ENCODE measurements around the gene OR2V2.
A peak's percentile ranks its signal among the peaks of the same experiment; 100 is the strongest.
"Not testable (repeated sequence)": the region's sequence is repeated elsewhere in the genome, so short reads cannot be mapped to it uniquely, and the experiment has no call there.

OR2V2 gene

GRCh38 chr5:181169459-181170236, 22.3 kb downstream of the OR2V2 start:
- peak; percentile 54 to 77 for DNase-seq (ENCODE audit: low read depth in 2 of 2)

- no peak for DNase-seq (ENCODE audit: low read depth in 2 of 2)
Measured at GRCh38 chr5:181170237-181170825, 22.9 kb downstream of the OR2V2 start.

GRCh38 chr5:181170996-181171395, 23.6 kb downstream of the OR2V2 start:
- DNase-seq (ENCODE audit: low read depth in 2 of 2) = no peak

GRCh38 chr5:181171782-181172181, 24.4 kb downstream of the OR2V2 start:
- no peak for DNase-seq (ENCODE audit: low read depth in 2 of 2)

GRCh38 chr5:181173027-181173419, 25.6 kb downstream of the OR2V2 start:
- peak in 1 of 2 donors; percentile 77 for DNase-seq (ENCODE audit: low read depth in 2 of 2)

DNA sequence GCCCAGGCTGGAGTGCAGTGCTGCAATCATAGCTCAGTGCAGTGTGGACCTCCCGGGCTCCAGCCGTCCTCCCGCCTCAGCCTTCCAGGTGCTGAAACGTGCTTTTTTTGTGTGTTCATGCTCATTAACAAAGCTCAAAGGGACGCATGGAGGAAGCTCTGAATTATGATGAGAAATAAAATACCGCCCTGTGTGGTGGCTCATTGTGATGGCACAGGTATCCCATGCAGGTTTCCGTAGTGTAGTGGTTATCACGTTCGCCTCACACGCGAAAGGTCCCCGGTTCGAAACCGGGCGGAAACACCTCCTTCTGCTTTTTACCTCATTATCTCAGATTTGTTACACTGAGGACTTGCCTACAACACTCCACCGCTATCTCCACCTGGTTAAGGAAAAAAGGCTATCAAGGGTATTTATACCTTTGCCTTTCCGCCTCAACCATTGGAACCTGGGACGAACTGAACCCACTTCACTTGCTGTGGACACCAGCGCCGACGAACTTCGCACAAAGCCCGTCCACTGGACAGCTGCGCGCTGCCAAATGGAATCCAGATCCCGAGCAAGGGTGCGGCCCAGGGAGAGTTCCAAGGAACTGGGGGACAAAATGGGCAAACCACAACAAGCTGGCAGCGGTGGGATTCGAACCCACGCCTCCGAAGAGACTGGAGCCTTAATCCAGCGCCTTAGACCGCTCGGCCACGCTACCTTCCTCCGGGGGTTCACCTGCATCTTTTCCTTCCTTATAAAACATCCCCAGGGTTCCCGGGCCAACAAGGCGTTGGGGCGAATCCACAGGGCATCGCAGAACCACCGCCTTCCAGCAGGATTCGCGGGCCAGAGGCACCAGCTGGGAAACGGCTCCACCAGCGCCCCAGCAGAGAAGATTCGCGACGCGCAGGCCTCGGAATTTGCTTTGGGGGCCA, 26.3 kb downstream of the OR2V2 start:
- peak in 1 of 2 donors; percentile 68 for DNase-seq (ENCODE audit: low read depth in 2 of 2)

DNA sequence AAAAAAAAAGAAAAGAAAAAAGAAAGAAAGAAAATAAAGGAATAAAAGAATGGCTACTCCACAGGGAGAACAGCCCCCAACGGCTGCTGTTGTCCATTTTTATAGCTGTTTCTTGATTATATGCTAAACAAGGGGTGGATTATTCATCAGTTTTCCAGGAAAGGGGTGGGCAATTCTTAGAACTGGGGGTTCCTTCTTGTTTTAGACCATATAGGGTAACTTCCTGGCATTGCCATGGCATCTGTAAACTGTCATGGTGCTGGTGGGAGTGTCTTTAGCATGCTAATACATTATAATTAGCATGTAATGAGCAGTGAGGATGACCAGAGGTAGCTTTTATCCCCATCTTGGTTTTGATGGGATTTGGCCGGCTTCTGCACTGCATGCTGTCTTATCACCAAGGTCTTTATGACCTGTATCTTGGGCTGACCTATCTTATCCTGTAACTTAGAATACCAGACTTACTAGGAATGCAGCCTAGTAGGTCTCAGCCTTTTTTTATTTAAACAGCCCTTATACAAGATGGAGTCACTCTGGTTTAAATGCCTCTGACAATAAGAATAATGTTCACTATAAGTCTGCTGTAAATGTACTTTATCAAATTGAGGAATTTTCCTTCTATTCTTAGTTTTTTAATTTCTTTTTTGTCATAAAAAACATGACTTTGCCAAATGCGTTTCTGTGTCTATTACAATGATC, 29.0 kb downstream of the OR2V2 start:
- no peak for DNase-seq (ENCODE audit: low read depth in 2 of 2)

DNA sequence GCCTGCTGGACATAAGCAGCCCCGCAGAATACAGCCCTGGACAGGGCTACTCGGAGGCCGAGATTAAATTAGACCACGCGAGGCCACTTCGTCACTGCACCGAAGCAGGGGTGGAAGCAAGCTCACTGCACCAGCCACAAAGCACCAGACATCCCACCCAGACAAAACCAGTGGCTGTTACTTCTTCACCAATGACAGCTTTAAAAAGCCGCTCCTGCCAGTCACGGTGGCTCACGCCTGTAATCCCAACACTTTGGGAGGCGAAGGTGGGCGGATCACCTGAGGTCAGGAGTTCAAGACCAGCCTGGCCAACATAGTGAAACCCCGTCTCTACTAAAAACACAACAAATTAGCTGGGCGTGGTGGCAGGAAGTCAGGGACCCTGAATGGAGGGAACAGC, 30.2 kb downstream of the OR2V2 start:
- not testable (repeated sequence) for DNase-seq (ENCODE audit: low read depth in 2 of 2)

DNA sequence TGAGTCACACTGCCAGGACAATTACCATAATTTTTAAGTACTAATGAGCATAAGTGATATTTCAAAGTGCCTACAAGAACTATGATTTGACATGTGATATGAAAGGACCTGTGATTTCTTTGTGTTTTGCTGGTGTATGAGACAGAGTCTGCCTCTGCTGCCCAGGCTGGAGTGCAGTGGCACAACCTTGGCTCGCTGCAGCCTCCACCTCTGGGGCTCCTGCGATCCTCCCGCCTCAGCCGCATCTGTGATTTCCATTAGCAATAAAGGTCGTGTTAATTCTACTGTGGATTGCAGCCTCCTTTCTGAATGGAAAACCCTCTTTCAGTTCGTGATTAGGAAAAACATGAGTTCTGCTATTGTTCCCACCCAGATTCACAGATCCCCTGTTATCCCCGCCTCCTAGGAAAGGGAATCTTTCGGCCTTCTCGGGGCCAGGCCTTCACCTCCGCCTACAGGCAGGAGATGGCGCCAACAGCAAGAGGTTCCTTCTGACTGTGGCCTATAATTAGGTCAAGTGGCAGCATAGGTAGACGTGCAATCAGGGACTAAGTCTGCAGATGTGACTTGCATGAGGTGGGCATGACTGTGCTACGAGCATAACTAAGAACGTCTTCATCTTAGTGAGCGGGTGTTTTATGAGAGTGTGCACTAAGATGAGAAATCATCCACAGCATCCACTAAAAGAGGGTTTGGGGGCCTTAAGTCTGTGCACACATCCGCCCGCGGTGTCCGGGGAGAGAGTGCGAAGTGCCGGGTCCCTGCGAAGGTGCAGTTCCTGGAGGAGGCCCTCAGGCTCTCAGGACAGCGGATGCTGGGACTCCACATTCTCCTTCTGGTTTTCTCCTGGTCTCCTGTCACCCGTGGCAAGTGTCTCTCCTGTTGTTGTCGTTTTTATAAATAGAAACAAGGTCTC, 34.5 kb downstream of the OR2V2 start:
- no peak for DNase-seq (ENCODE audit: low read depth in 2 of 2)

DNA sequence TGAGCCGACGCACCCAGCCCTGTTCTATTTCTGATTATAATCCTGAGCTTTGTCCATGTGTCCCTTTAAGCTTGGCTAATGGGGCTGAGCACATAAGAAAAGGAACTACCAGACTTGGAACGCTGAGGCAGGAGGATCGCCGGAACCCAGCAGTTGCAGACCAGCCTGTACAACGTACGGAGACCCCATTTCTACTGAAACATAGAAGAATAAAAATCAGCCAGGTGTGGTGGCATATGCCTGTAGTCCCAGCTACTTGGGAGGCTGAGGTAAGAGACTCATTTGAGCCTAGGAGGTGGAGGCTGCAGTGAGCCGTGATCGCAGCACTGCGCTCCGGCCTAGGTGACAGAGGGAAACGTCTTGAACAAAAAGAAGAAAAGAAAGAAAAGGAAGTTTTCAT, 35.3 kb downstream of the OR2V2 start:
- DNase-seq (ENCODE audit: low read depth in 2 of 2) = no peak

DNA sequence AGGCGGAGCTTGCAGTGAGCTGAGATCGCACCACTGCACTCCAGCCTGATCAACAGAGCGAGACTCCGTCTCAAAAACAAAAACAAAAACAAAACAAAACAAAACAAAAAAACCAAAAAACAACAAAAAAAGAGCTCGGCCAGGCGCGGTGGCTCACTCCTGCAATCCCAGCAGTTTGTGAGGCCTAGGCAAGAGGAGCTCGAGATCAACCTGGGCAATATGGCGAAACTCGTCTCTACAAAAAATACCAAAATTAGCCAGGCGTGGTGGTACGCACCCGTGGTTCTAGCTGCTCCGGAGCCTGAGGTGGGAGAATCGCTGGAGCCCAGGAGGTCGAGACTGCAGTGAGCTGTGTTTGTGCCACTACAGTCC, 37.4 kb downstream of the OR2V2 start:
- no peak for DNase-seq (ENCODE audit: low read depth in 2 of 2)

DNA sequence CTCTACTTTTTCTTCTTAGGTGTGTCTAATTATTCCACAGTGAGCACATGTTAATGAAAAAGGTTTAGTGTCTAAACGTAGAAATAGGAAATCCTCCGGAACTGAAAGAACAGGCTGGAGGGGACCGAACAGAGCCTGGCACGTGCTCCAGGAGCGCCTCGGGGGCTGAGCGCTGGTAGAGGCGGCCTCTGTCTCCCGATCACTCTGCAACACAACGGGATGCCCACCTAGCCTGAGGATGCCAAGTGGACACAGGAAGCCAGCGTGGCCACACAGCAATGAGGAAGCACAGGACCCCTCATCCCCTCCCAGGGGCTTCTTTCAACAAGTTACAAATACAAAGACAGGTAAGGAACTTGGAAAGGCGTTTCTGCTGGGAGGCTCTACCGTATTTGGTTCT, 38.2 kb downstream of the OR2V2 start:
- DNase-seq (ENCODE audit: low read depth in 2 of 2) = no peak

DNA sequence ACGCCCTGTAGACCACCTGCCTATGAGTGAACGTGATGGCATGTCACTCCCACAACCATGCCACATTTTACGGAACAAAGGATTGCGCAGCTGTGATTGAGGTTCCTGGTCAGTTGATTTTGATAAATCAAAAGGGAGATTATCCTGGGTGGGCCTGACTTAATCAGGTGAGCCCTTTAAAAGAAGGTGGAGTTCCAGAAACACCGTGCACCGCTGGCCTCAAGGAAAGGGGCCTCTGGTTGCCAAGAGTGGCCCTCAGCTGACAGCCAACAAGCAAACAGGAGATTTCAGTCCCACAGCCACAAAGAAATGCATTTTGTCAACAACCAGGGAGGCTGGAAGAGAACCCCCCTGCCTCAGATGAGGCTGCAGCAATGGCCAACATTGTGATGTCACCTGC, 38.6 kb downstream of the OR2V2 start:
- no peak for DNase-seq (ENCODE audit: low read depth in 2 of 2)

- DNase-seq (ENCODE audit: low read depth in 2 of 2) = no peak
Measured at GRCh38 chr5:181186986-181187499, 39.7 kb downstream of the OR2V2 start.

DNA sequence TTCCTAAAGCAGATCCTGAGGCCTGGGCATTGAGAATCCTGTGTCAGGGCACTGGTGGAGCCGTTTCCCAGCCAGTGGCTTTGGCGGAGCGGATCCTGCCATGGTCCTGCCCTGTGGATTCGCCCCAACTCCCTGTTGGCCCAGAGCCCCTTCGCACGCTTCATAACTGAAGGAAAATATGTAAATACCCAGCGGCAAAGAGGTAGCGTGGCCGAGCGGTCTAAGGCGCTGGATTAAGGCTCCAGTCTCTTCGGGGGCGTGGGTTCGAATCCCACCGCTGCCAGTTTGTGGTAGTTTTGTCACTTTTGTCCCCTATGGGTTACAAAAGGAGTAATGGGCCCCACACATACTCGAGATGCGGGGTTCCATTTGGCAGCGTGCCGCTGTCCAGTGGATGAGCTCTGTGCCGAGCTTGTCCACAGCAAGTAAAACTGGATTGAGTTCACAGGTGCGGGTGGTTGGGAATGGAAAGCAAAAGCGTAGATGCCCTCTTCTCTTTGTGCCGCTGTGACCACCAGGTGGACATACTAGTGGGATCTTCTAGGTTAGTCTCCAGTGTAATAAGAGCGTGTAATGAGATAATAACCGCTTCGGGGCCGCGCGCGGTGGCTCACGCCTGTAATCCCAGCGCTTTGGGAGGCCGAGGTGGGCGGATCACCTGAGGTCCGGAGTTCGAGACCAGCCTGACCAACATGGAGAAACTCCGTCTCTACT, 40.3 kb downstream of the OR2V2 start:
- DNase-seq (ENCODE audit: low read depth in 2 of 2) = peak in 1 of 2 donors; percentile 66

DNA sequence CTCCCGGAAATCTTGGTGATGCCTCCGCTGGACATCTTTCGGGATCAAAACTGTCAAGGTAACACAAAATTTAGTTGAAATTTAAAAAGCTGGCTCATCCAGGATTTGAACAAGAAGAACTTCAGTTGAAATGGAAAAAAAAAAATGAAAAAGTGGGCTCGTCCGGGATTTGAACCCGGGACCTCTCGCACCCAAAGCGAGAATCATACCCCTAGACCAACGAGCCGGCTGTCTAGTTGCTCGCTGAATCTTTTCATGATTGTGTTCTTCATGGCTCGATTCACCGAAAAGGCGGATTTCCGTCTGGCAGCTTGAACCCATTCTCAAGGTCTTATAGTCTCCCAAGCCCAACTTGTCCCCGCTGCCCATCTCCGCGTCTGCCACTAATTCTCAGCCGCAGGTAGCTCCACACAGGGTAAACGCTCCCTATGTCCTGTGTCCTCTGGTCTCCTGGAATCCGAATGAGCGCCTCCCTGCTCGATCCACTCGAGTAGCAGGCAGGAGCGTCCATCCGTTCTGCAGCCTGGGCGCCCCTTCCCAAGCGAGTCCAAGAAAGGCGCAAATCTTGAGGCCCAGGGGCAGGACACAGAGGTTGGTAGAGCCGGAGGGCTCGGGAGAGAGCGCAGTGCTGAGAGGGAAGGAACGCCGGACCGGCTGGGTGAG, 41.4 kb downstream of the OR2V2 start:
- DNase-seq (ENCODE audit: low read depth in 2 of 2) = peak; percentile 64 to 77

DNA sequence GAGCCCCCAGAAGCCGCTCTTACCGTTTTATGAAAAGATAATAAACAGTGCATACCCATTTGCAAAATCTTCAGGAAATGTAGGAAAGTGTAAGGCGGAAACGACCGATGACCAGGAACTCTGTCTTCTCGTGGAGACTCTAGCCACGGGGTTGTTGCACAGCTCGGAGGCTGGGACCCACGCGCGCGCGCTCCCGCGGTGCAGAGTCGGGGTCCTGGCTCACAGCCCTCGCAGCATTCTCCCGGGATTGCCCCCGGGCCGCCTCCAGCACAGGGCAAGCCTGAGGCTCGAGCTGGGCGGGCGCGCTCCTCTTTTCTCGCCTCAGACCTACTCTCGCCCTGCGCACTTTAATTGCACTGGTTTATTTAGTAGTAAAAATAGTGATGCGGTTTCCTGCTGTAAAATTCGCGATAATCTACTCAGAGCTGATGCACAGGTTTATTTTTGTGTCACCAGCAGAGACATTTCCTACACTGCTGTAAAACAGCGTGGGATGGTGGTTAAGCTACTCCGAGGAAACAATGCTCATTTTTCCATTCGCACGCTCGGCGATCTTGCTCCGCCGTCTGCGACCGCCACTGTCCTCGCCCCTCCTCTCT, 42.1 kb downstream of the OR2V2 start:
- DNase-seq (ENCODE audit: low read depth in 2 of 2) = peak in 1 of 2 donors; percentile 36

- peak in 1 of 2 donors; percentile 50 for DNase-seq (ENCODE audit: low read depth in 2 of 2)
Measured at GRCh38 chr5:181189962-181190710, 42.8 kb downstream of the OR2V2 start.

Data from stimulated activated CD4-positive, alpha-beta T cell treated with anti-CD3 and anti-CD28 coated beads, Interleukin-1b, Interleukin-23, amount 100 ng/mL, for 4 hours (primary cell).